Measurements from ENCODE around the gene CORO1C.

CORO1C gene

DNA sequence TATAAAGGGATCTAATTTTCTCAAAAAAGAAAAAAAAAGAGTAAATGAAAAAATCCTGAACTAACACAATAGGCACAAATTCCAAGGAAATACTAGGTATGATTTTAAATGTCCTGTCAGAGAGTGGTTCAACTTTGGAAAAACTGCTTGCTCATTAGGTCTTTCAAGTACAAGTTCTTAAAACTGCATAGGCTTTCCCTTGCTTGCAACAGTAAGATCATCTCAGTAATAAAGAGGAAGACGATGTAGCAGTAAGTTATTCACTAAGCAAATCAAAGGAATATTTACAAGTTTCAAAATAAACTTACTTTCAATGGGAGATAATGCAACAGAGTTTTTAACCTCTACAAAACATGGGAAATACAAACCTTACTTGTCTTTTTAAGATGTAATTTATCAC lies 21.6 kb downstream of the CORO1C start:
- peaks cover 6% of the 10 kb centered on the region for H3K4me1 Mint-ChIP-seq (ENCODE audit: low read depth)
- H3K27ac Mint-ChIP-seq: no peak overlapping the region
- peaks cover 4% of the 10 kb centered on the region for H3K36me3 Mint-ChIP-seq (ENCODE audit: low read depth)
- peaks cover 2% of the 10 kb centered on the region for H3K27me3 Mint-ChIP-seq (ENCODE audit: low read depth)
- no peak overlapping the region for H3K4me3 Mint-ChIP-seq
- no peak for DNase-seq (ENCODE audit: low spot score)
- H3K9me3 Mint-ChIP-seq: no peaks in the 10 kb centered on the region

DNA sequence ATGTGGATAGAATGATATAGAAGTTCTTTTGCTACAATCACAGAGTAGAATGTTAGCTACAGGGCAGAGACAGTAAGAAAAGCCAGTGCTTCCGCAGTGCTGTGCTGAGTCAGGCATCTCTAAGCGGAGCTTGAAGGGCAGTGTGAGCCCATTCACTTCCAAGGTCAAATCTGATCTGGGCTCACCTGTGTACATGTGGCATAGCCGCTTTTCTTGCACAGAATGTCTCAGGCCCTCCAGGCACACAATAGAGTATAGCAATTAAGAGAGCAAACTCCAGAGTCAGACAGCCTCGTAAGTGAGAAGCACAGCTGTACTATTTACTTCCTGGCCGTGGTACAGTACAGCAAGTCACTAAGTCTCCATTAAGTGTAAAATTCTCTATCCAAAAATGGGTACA lies 26.8 kb downstream of the CORO1C start:
- no peaks in the 10 kb centered on the region for H3K9me3 Mint-ChIP-seq
- no peak overlapping the region for H3K4me3 Mint-ChIP-seq
- peaks cover 2% of the 10 kb centered on the region for H3K27me3 Mint-ChIP-seq (ENCODE audit: low read depth)
- H3K4me1 Mint-ChIP-seq (ENCODE audit: low read depth): peaks cover 12% of the 10 kb centered on the region
- H3K27ac Mint-ChIP-seq: no peak overlapping the region
- DNase-seq (ENCODE audit: low spot score): no peak
- peaks cover 12% of the 10 kb centered on the region for H3K36me3 Mint-ChIP-seq (ENCODE audit: low read depth)

DNA sequence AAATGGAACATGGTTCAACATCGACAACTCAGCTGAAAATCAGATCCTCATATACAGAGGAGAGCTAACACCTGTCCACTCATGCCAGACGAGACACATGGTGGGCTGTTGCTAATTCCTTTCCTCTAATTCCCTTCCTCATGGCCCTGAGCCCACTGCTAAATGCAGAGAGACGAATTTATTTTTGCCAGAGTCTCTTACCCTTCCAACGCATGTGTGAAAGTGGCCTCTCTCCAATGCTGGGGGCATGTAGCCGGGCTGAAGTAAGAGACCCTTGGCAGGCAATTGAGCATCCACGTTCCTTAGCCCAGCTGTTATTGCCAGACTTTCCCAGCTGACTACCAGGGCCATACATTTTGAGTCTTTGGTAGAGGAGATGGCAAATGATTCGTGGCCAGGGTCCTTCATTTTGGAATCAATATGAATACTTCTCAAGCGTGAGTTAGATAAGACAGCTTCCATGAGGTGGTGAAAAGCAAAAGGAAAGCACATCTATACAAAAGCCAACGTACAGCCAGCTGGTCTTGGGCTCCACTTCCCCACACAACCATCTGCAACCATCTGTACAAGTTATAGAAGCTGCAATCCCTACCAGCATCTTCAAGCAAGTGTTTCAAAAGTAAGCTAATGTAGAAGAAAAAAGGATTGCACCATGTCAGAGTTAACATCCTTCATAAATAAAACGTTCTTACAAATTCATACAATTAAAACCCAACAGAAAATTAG lies 28.6 kb downstream of the CORO1C start:
- peaks cover 12% of the 10 kb centered on the region for H3K36me3 Mint-ChIP-seq (ENCODE audit: low read depth)
- no peaks in the 10 kb centered on the region for H3K9me3 Mint-ChIP-seq
- H3K4me3 Mint-ChIP-seq: no peak overlapping the region
- DNase-seq (ENCODE audit: low spot score): no peak
- H3K27me3 Mint-ChIP-seq (ENCODE audit: low read depth): no peaks in the 10 kb centered on the region
- H3K4me1 Mint-ChIP-seq (ENCODE audit: low read depth): peaks cover 12% of the 10 kb centered on the region
- no peak overlapping the region for H3K27ac Mint-ChIP-seq

DNA sequence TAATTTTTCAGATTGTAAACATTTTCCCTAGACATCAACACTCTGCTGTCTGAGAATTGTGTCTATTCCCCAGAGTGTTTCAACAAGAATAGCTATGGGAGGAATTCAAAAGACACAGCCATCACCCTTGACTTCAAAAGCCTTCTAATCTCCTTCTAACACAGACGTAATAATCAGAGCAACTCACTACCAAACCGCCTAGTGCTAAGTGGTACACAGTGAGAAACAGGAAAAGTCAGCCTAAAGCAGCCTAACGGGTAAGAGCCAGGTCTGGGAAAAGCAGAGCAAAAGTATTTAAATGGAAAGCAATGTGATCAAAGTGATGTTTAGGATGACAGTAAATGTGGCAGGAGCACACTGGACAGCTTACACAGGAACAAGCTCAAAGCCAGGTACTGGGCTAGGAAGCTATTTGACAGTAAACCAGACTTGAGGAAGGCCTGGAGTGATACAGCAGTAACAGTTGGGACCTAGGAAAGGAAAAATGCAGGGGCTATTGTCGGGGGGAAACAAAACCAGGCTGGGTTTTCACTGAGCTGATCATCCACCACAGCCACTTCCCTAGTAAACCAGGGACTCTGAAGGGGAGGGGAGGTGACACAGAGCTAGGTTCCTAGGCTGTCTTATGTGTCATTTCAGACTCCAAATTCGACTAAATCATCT lies 29.4 kb downstream of the CORO1C start:
- Mint-ChIP-seq H3K4me3 (no peak overlapping the region), H3K4me1 (ENCODE audit: low read depth) (peaks cover 15% of the 10 kb centered on the region), H3K9me3 (no peaks in the 10 kb centered on the region), H3K27ac (no peak overlapping the region), H3K36me3 (ENCODE audit: low read depth) (peaks cover 12% of the 10 kb centered on the region), H3K27me3 (ENCODE audit: low read depth) (no peaks in the 10 kb centered on the region)
- DNase-seq (ENCODE audit: low spot score): peak; percentile 32

DNA sequence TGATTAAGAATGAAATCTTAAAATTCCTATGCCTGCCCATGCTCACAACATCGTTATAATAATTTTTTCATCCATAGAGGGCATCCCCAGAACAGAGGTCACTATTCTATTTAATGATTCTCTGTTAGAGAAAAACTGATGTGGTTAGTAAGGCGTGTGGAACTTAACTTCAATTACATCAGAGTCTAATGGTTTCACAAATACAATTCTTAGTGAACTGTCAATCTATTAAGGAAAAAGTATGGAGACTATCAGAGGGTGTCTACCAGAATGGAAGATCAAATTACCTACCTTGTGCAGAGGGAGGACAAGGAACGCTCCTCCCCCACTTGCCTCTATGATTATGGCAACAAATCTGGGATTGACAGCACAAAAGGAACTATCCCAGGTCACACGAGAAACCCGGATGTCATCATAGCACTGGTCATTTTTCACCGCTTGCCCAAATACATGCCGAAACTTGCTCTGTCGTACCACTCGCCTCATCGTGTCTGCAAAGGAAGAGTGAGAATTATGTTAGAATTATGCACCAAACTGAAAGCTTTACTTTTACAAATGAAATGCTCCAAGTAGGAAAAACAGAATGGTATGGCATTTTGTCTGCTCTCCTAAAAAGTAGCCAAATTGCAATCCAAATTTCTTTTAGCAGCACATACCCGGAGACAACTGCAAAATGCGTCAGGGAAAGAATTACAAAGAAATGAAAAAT lies 30.3 kb downstream of the CORO1C start:
- H3K4me1 Mint-ChIP-seq (ENCODE audit: low read depth): peaks cover 21% of the 10 kb centered on the region

DNA sequence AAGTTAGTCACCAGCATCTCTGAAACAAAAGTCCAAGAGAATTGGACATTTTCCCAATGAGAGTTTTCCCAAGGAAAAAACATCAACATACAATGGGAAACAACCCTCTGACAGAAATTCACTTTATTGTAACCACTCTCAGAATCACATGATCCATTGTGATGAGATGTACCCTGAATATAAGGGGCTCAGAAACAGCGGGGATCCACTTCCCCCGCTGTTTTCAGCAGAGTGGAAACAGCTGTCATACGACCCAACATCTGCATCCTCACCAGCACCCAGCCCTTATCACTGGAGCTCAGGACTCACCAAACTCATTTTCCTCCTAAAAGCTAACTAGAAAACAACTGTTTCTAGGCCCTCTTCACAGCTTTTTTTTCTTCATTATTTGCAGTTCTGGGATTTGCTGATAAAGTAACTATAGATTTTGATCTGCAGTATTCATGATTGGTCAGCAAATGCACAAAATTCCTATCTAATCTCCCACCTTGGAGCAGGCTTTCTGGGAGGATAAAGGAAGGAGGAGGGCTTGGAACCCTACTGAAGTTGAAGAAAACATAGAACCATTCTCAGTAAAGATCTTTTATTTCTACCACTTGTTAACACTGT lies 31.3 kb downstream of the CORO1C start:
- Mint-ChIP-seq H3K9me3 (no peaks in the 10 kb centered on the region), H3K4me3 (no peak overlapping the region), H3K4me1 (ENCODE audit: low read depth) (peaks cover 30% of the 10 kb centered on the region), H3K36me3 (ENCODE audit: low read depth) (peaks cover 15% of the 10 kb centered on the region), H3K27ac (no peak overlapping the region), H3K27me3 (ENCODE audit: low read depth) (no peaks in the 10 kb centered on the region)
- no peak for DNase-seq (ENCODE audit: low spot score)

More for the DNA sequence above, 30.3 kb downstream of the CORO1C start:
- no peak overlapping the region for H3K27ac Mint-ChIP-seq
- H3K9me3 Mint-ChIP-seq: no peaks in the 10 kb centered on the region
- H3K36me3 Mint-ChIP-seq (ENCODE audit: low read depth): peaks cover 14% of the 10 kb centered on the region
- H3K27me3 Mint-ChIP-seq (ENCODE audit: low read depth): no peaks in the 10 kb centered on the region
- H3K4me3 Mint-ChIP-seq: no peak overlapping the region
- DNase-seq (ENCODE audit: low spot score): no peak

DNA sequence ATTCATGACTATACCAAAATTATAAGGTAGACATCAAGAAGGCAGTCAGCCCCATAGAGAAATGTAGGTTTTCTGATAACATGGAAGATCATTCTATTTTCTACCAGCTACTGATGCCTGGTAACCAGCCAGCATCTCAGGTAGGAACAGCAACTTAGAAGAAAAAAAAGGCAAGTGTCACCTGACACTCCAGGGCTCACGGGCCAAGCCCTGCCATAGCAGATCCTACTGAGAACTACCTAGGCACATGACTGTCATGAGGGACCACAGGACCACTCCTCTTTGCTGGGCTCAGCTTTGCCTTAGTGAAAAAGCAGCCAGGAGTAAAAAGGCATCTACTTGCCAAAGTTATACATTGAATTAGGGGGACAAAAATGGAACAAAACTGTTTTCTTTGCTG lies 33.4 kb downstream of the CORO1C start:
- Mint-ChIP-seq H3K27me3 (ENCODE audit: low read depth) (no peaks in the 10 kb centered on the region), H3K4me3 (no peak overlapping the region), H3K4me1 (ENCODE audit: low read depth) (peaks cover 43% of the 10 kb centered on the region), H3K9me3 (no peaks in the 10 kb centered on the region), H3K27ac (no peak overlapping the region), H3K36me3 (ENCODE audit: low read depth) (peaks cover 15% of the 10 kb centered on the region)
- DNase-seq (ENCODE audit: low spot score): no peak

DNA sequence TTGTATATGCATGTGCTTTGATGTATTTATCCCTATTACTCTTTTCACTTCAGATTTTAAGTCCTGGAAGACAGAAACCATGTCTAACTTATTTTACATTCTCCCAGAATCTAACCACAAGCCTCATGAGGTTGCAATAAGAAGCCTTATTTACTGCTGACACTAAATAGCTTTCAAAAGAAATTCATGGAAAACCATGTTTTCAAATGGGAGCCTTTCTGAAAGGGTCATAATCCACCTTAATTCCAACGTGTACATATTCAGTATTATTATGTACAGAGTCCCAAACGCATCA lies 34.4 kb downstream of the CORO1C start:
- peaks cover 15% of the 10 kb centered on the region for H3K36me3 Mint-ChIP-seq (ENCODE audit: low read depth)
- no peaks in the 10 kb centered on the region for H3K27me3 Mint-ChIP-seq (ENCODE audit: low read depth)
- no peak for DNase-seq (ENCODE audit: low spot score)
- H3K27ac Mint-ChIP-seq: no peak overlapping the region
- H3K4me1 Mint-ChIP-seq (ENCODE audit: low read depth): peaks cover 46% of the 10 kb centered on the region
- no peak overlapping the region for H3K4me3 Mint-ChIP-seq
- H3K9me3 Mint-ChIP-seq: no peaks in the 10 kb centered on the region

DNA sequence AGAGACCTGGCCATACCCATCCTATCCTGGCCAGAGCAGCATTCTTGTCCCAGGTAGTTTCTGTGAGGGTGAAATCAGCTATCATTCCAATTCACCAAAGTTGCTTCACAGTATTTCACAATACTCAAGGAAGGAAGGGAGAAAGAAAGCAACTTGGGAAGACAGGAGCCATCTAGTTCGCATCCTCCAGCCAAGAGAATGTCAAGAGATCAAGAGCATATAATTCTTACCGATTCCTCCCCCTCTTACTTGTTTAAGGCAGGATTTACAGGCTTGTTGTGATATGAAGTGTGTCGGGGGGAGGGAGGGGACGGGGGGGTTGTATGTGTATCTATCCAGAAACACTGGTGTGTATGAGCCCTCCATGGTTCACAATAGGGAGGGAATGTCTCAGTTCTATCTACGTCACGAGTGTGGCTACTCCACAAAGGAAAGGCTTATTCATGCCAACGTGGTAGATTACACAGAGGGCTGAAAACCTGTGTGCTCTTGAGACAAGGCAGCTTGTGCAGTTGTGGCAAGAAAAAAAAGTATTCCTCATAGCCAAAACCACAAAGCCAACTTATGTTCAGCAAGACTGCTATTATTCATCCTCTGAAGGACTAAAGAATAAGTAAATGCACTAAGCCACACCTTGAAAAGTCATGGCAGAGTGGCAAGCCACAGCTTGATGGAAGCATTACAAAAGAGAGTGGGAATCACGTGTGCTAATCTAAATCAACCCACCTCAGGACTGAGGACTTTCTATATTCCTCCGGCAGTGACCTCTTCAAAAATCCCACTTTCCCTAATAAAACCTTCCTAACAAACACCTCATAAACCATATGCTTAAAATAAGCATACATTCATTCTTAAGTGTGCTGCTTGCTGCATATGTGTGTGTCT lies 35.0 kb downstream of the CORO1C start:
- peaks cover 49% of the 10 kb centered on the region for H3K4me1 Mint-ChIP-seq (ENCODE audit: low read depth)
- H3K9me3 Mint-ChIP-seq: no peaks in the 10 kb centered on the region
- DNase-seq (ENCODE audit: low spot score): peak; percentile 74
- H3K27me3 Mint-ChIP-seq (ENCODE audit: low read depth): no peaks in the 10 kb centered on the region
- H3K4me3 Mint-ChIP-seq: peak overlapping the region; percentile 42
- H3K27ac Mint-ChIP-seq: peak overlapping the region; percentile 12
- H3K36me3 Mint-ChIP-seq (ENCODE audit: low read depth): peaks cover 15% of the 10 kb centered on the region

DNA sequence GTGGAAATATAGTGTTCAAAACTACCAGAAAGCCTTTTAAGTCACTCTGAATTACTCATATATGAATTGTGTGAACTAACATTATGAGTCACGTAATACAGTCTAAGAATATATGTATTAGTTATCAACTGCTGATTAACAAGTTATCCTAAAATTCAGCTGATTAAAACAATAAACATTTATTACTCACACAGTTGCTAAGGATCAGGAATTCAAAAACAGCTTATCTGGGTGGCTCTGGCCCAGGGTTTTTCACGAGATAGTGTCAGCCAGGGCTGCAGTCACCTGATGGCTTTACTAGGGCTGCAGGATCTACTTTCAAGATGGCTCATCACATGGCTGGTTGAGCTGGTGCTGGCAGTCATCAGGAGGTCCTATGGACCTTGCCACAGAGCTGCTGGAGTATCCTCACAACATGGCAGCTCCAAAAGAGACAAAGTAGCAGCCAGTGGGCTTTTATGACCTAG lies 36.5 kb downstream of the CORO1C start:
- peaks cover 8% of the 10 kb centered on the region for H3K36me3 Mint-ChIP-seq (ENCODE audit: low read depth)
- H3K27me3 Mint-ChIP-seq (ENCODE audit: low read depth): no peaks in the 10 kb centered on the region
- H3K27ac Mint-ChIP-seq: no peak overlapping the region
- DNase-seq (ENCODE audit: low spot score): peak; percentile 30
- H3K4me3 Mint-ChIP-seq: no peak overlapping the region
- peaks cover 61% of the 10 kb centered on the region for H3K4me1 Mint-ChIP-seq (ENCODE audit: low read depth)
- H3K9me3 Mint-ChIP-seq: no peaks in the 10 kb centered on the region

DNA sequence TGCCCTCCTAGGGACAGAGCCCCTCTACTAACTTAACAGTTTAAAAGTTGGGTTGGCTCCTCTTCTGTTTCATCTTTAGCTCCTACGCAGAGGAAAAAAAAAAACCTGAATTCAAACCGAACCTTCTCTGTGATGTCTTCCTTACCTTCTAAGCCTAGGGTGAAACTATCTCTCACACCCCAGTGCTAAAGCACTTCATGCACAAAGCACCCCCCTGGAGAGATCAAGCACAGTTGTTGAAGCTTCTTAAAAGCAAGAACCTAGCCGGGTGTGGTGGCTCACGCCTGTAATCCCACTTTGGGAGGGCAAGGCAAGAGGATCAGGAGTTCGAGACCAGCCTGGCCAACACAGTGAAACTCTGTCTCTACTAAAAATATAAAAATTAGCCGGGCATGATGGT lies 37.6 kb downstream of the CORO1C start:
- no peaks in the 10 kb centered on the region for H3K9me3 Mint-ChIP-seq
- no peaks in the 10 kb centered on the region for H3K27me3 Mint-ChIP-seq (ENCODE audit: low read depth)
- DNase-seq (ENCODE audit: low spot score): no peak
- peaks cover 70% of the 10 kb centered on the region for H3K4me1 Mint-ChIP-seq (ENCODE audit: low read depth)
- peak overlapping the region; percentile 56 for H3K4me3 Mint-ChIP-seq
- peak overlapping the region; percentile 71 for H3K27ac Mint-ChIP-seq
- H3K36me3 Mint-ChIP-seq (ENCODE audit: low read depth): peaks cover 6% of the 10 kb centered on the region

DNA sequence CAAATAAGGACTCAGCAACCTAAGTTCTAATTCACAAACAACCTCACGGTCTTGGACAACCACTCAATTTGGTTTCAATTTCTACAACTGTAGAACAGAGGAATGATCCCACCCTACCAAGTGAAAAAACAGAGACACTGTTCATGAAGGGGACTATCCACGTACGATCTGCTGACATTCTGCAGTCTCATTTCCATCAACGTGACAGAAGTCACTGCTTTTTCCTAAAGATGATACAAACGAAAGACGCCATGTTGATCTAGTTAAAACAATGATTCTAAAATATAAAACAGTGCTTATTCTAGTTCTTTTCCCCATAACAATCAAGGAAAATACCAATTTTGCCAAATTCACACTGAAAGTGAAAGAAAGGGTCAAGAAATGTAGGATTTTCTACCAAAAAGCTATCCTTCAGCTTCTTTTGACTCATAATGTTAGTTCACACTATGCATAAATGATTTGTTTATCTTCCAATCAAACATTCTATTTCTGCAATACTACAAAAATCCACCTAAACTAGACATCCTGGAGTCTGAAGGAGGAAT lies 38.1 kb downstream of the CORO1C start:
- no peaks in the 10 kb centered on the region for H3K9me3 Mint-ChIP-seq
- H3K4me1 Mint-ChIP-seq (ENCODE audit: low read depth): peaks cover 74% of the 10 kb centered on the region
- H3K4me3 Mint-ChIP-seq: peak overlapping the region; percentile 56
- DNase-seq (ENCODE audit: low spot score): no peak
- peak overlapping the region; percentile 71 for H3K27ac Mint-ChIP-seq
- no peaks in the 10 kb centered on the region for H3K27me3 Mint-ChIP-seq (ENCODE audit: low read depth)
- peaks cover 6% of the 10 kb centered on the region for H3K36me3 Mint-ChIP-seq (ENCODE audit: low read depth)

All from T-helper 2 cell treated with Interferon-gamma antibody and Interleukin-4, amounts not matched to agents 5 μg/mL and 100 μg/mL, for 36 hours (primary cell).